ENCODE measurements around the gene KIR2DL4. TPM values are rescaled to one million over a fixed set of nuclear protein-coding genes. Genes with fewer than 3 reads are reported as not detected.

Gene KIR2DL4
- total and polyA plus RNA-seq, 2 donors (not counting 3 experiments of a cell fraction or from before 2014, with no cell fraction given) = not detected

- POLR2A ChIA-PET = no interaction called here
- Histone ChIP-seq H3K4me2 (ENCODE audit: insufficient read depth, low read length) (no peak overlapping the region), H3K9me1 (replicated peaks; ENCODE audit: control insufficient read depth, extremely low read depth, insufficient read depth, low read length) (no peaks in the 10 kb centered on the region), H3K79me2 (ENCODE audit: control insufficient read depth, insufficient read depth, low read length) (no peaks in the 10 kb centered on the region), H3K9ac (replicated peaks; ENCODE audit: extremely low read depth, insufficient read depth, low read length) (no peak overlapping the region), H3K4me1 (ENCODE audit: control insufficient read depth, extremely low read depth, insufficient read depth, low read length) (no peaks in the 10 kb centered on the region), H4K20me1 (replicated peaks; ENCODE audit: control insufficient read depth, extremely low read depth, insufficient read depth, low read length) (no peaks in the 10 kb centered on the region), H2AFZ (ENCODE audit: low read depth, low read length) (no peak overlapping the region), H3K9me3 (replicated peaks; ENCODE audit: control insufficient read depth, insufficient read depth, low read length) (no peaks in the 10 kb centered on the region), H3K27ac (ENCODE audit: insufficient read depth, low read depth, low read length) (no peak overlapping the region), H3K27me3 (ENCODE audit: control insufficient read depth in 2 of 2, insufficient read depth in 2 of 2, low read length in 2 of 2) (no peaks in the 10 kb centered on the region), H3K36me3 (ENCODE audit: control insufficient read depth in 2 of 2, extremely low read depth in 1 of 2, insufficient read depth in 2 of 2, low read length in 2 of 2) (no peaks in the 10 kb centered on the region), H3K4me3 (replicated peaks in 1 of 3; ENCODE audit: insufficient read depth in 1 of 3, low read depth in 1 of 3, low read length in 3 of 3) (no peak overlapping the region)
- intact Hi-C loops (cut with micrococcal nuclease) = no loop called here
- CTCF ChIA-PET = no interaction called here
- BruUV-seq (replicated peaks) = no TSS peak
- dilution Hi-C loops (cut with MboI; ENCODE audit: extremely low pct_ligation_motif_present, low sequenced_read_pairs) = no loop called here
- DNase-seq (ENCODE audit: low read depth, low spot score) = no peak
- FAIRE-seq = no peak
- TF ChIP-seq POLR2A (IDR thresholded peaks at IDR 0.05; ENCODE audit: low read depth, low read length) = no peak
- TF ChIP-seq EZH2 (IDR thresholded peaks at IDR 0.05; ENCODE audit: borderline replicate concordance, low read depth, low read length, severe bottlenecking) = no peak
- TF ChIP-seq GATA2 (IDR thresholded peaks at IDR 0.05; ENCODE audit: insufficient read depth, insufficient read length, low read depth, low read length) = no peak
- TF ChIP-seq MAX (IDR thresholded peaks at IDR 0.05; ENCODE audit: insufficient read depth, insufficient read length) = no peak
- no peak for TF ChIP-seq JUN (IDR thresholded peaks at IDR 0.05; ENCODE audit: borderline replicate concordance, insufficient read depth, insufficient read length, low read depth)
- no peak for TF ChIP-seq FOS (IDR thresholded peaks at IDR 0.05; ENCODE audit: borderline replicate concordance, insufficient read depth, low read length)
- no peak for TF ChIP-seq POLR2AphosphoS5 (IDR thresholded peaks at IDR 0.05; ENCODE audit: insufficient read depth, low read depth, low read length)
- no peak for TF ChIP-seq MYC (IDR thresholded peaks at IDR 0.05; ENCODE audit: low read depth, low read length)
- TF ChIP-seq CTCF (IDR thresholded peaks at IDR 0.05; ENCODE audit: extremely low read depth in 1 of 2, insufficient read depth in 1 of 2, low read depth in 1 of 2, low read length in 2 of 2) = no peak
Measured at GRCh38 chr19:54850930-54851329, 47.5 kb downstream of the KIR2DL4 start.

Measured in endothelial cell of umbilical vein (primary cell).